ENCODE measurements around the gene FOXE3. TPM values are rescaled to one million over a fixed set of nuclear protein-coding genes. Genes with fewer than 3 reads are reported as not detected.

The FOXE3 gene
- total and polyA plus RNA-seq, 10 of the 15 experiments (the other 5 are each of a cell fraction or from before 2014, with no cell fraction given), result 0.13 TPM; not detected in 9

GRCh38 chr1:47443530-47444296 is 27.6 kb downstream of the FOXE3 start (continued):
- TF ChIP-seq ZNF687 (IDR thresholded peaks at IDR 0.05) (no peak), BHLHE40 (IDR thresholded peaks at IDR 0.05; ENCODE audit: borderline replicate concordance in 1 of 2, low read depth in 2 of 2, low read length in 1 of 2) (no peak), MLLT1 (IDR thresholded peaks at IDR 0.05) (no peak), FOXK2 (IDR thresholded peaks at IDR 0.05) (no peak), TCF12 (IDR thresholded peaks at IDR 0.05; ENCODE audit: low read depth, low read length) (no peak), HCFC1 (IDR thresholded peaks at IDR 0.05; ENCODE audit: low read length) (no peak), STAT1 (conservative IDR thresholded peaks at IDR 0.05) (no peak), RAD51 (IDR thresholded peaks at IDR 0.05) (no peak), NFXL1 (IDR thresholded peaks at IDR 0.05; ENCODE audit: borderline replicate concordance) (no peak)
